IPS-15b (cell line): ENCODE measurements around the gene JAKMIP2.

Experiments used
- H3K27me3 ChIP-seq: one replicate; pipeline ENCODE4 v1.6.1; 2013; ENCODE audit warnings: low read length; ENCODE audit not compliant: control insufficient read depth, insufficient read depth
- H3K36me3 ChIP-seq: one replicate; pipeline ENCODE4 v1.6.1; 2013; ENCODE audit warnings: low read length; ENCODE audit not compliant: control insufficient read depth, insufficient read depth
- H3K4me1 ChIP-seq: one replicate; pipeline ENCODE4 v1.6.1; 2013; ENCODE audit warnings: mild to moderate bottlenecking, low read length; ENCODE audit not compliant: control insufficient read depth, insufficient read depth
- H3K4me3 ChIP-seq: one replicate; pipeline ENCODE4 v1.5.1; 2013; ENCODE audit warnings: low read depth, low read length
- H3K9ac ChIP-seq: one replicate; pipeline ENCODE4 v1.6.1; 2013; ENCODE audit warnings: low read depth, mild to moderate bottlenecking, low read length
- H3K9me3 ChIP-seq: one replicate; pipeline ENCODE4 v1.6.1; 2013; ENCODE audit warnings: mild to moderate bottlenecking, low read length; ENCODE audit not compliant: control insufficient read depth, insufficient read depth

The JAKMIP2 gene

GRCh38 chr5:147667363-147667762, 115.2 kb downstream of the JAKMIP2 start:
- Histone ChIP-seq H3K36me3 (peaks cover 3% of the 10 kb centered on the region), H3K9ac (no peak overlapping the region), H3K4me3 (no peak overlapping the region), H3K4me1 (no peaks in the 10 kb centered on the region), H3K9me3 (no peaks in the 10 kb centered on the region), H3K27me3 (no peaks in the 10 kb centered on the region)

- no peak overlapping the region for H3K9ac ChIP-seq
These were observed 116.1 kb downstream of the JAKMIP2 start for GRCh38 chr5:147666419-147666818.

GRCh38 chr5:147661541-147661940, 121.0 kb downstream of the JAKMIP2 start:
- Histone ChIP-seq H3K4me1 (peaks cover 5% of the 10 kb centered on the region), H3K4me3 (no peak overlapping the region), H3K9me3 (no peaks in the 10 kb centered on the region), H3K27me3 (no peaks in the 10 kb centered on the region), H3K9ac (no peak overlapping the region), H3K36me3 (peaks cover 3% of the 10 kb centered on the region)

More at GRCh38 chr5:147666419-147666818, 116.1 kb downstream of the JAKMIP2 start:
- no peaks in the 10 kb centered on the region for H3K4me1 ChIP-seq
- H3K36me3 ChIP-seq: peaks cover 2% of the 10 kb centered on the region
- no peaks in the 10 kb centered on the region for H3K27me3 ChIP-seq
- no peaks in the 10 kb centered on the region for H3K9me3 ChIP-seq
- no peak overlapping the region for H3K4me3 ChIP-seq

- Histone ChIP-seq H3K27me3 (no peaks in the 10 kb centered on the region), H3K9me3 (no peaks in the 10 kb centered on the region), H3K4me3 (no peak overlapping the region), H3K4me1 (peaks cover 5% of the 10 kb centered on the region), H3K36me3 (peaks cover 3% of the 10 kb centered on the region), H3K9ac (no peak overlapping the region)
These were observed 123.2 kb downstream of the JAKMIP2 start for GRCh38 chr5:147659166-147659929.

GRCh38 chr5:147658293-147658932, 124.1 kb downstream of the JAKMIP2 start:
- peaks cover 3% of the 10 kb centered on the region for H3K36me3 ChIP-seq
- peaks cover 5% of the 10 kb centered on the region for H3K4me1 ChIP-seq
- H3K27me3 ChIP-seq: no peaks in the 10 kb centered on the region
- no peak overlapping the region for H3K4me3 ChIP-seq
- no peaks in the 10 kb centered on the region for H3K9me3 ChIP-seq
- no peak overlapping the region for H3K9ac ChIP-seq

- Histone ChIP-seq H3K9ac (no peak overlapping the region), H3K9me3 (no peaks in the 10 kb centered on the region), H3K27me3 (no peaks in the 10 kb centered on the region), H3K4me3 (no peak overlapping the region), H3K4me1 (no peaks in the 10 kb centered on the region), H3K36me3 (no peaks in the 10 kb centered on the region)
These were observed 133.9 kb downstream of the JAKMIP2 start for GRCh38 chr5:147648597-147648996.

- Histone ChIP-seq H3K36me3 (no peaks in the 10 kb centered on the region), H3K4me1 (no peaks in the 10 kb centered on the region), H3K9me3 (no peaks in the 10 kb centered on the region), H3K4me3 (no peak overlapping the region), H3K9ac (no peak overlapping the region), H3K27me3 (no peaks in the 10 kb centered on the region)
These were observed 137.3 kb downstream of the JAKMIP2 start for GRCh38 chr5:147645197-147645596.

- Histone ChIP-seq H3K9ac (no peak overlapping the region), H3K27me3 (no peaks in the 10 kb centered on the region), H3K4me1 (no peaks in the 10 kb centered on the region), H3K4me3 (no peak overlapping the region), H3K36me3 (no peaks in the 10 kb centered on the region), H3K9me3 (no peaks in the 10 kb centered on the region)
These were observed 138.1 kb downstream of the JAKMIP2 start for GRCh38 chr5:147644460-147644859.

- Histone ChIP-seq H3K4me1 (no peaks in the 10 kb centered on the region), H3K27me3 (no peaks in the 10 kb centered on the region), H3K9me3 (no peaks in the 10 kb centered on the region), H3K4me3 (no peak overlapping the region), H3K9ac (no peak overlapping the region), H3K36me3 (no peaks in the 10 kb centered on the region)
These were observed 139.4 kb downstream of the JAKMIP2 start for GRCh38 chr5:147643142-147643541.

GRCh38 chr5:147642666-147643065, 139.9 kb downstream of the JAKMIP2 start:
- Histone ChIP-seq H3K9ac (no peak overlapping the region), H3K9me3 (no peaks in the 10 kb centered on the region), H3K36me3 (no peaks in the 10 kb centered on the region), H3K4me3 (no peak overlapping the region), H3K4me1 (no peaks in the 10 kb centered on the region), H3K27me3 (no peaks in the 10 kb centered on the region)

GRCh38 chr5:147639321-147639720, 143.2 kb downstream of the JAKMIP2 start:
- H3K27me3 ChIP-seq: no peaks in the 10 kb centered on the region
- no peak overlapping the region for H3K9ac ChIP-seq
- H3K4me1 ChIP-seq: no peaks in the 10 kb centered on the region
- H3K4me3 ChIP-seq: no peak overlapping the region
- no peaks in the 10 kb centered on the region for H3K9me3 ChIP-seq
- H3K36me3 ChIP-seq: no peaks in the 10 kb centered on the region

GRCh38 chr5:147636729-147636984, 145.9 kb downstream of the JAKMIP2 start:
- H3K4me3 ChIP-seq: no peak overlapping the region
- H3K9me3 ChIP-seq: no peaks in the 10 kb centered on the region
- no peaks in the 10 kb centered on the region for H3K27me3 ChIP-seq
- H3K36me3 ChIP-seq: no peaks in the 10 kb centered on the region
- H3K9ac ChIP-seq: no peak overlapping the region
- peaks cover 3% of the 10 kb centered on the region for H3K4me1 ChIP-seq
